ENCODE results near the gene ACP1.

ACP1 gene

DNA sequence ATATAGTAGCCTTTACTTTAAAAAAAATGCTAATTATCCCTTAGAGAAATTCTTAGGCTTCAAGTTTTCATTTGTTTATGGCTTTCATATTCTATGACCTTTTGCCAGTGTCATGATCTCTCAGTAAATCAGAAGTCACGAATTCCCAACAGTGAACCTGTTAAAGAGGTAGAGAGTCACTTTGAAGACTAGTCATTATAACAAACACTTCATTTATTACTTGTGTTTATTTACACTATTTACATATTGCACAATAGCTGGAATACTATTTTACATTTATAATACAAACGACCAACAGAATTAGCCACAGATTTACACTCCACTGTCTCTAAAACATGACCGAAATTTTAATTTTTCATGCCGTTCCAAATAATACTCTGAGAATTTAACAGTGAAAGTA is 14.6 kb downstream of the ACP1 start:
- no peaks in the 10 kb centered on the region for H3K27me3 ChIP-seq (ENCODE audit: control insufficient read depth, insufficient read depth, low read length)
- H3K9me3 ChIP-seq (ENCODE audit: control insufficient read depth, insufficient read depth, low read length), result no peaks in the 10 kb centered on the region
- peaks cover 16% of the 10 kb centered on the region for H3K36me3 ChIP-seq (ENCODE audit: control insufficient read depth, insufficient read depth, low read length)
- DNase-seq (ENCODE audit: low read depth, low spot score), result no peak
- H3K4me1 ChIP-seq (ENCODE audit: control insufficient read depth, insufficient read depth, low read length), result peaks cover 3% of the 10 kb centered on the region; the same call in 1 of the 2 replicates
- no peak overlapping the region for H3K4me3 ChIP-seq (ENCODE audit: low read length)
- WGBS (ENCODE audit: insufficient coverage, insufficient read length), result 100% methylated on average over 2 of the region's 4 CpGs
- H3K27ac ChIP-seq (ENCODE audit: low read length), result no peak overlapping the region

DNA sequence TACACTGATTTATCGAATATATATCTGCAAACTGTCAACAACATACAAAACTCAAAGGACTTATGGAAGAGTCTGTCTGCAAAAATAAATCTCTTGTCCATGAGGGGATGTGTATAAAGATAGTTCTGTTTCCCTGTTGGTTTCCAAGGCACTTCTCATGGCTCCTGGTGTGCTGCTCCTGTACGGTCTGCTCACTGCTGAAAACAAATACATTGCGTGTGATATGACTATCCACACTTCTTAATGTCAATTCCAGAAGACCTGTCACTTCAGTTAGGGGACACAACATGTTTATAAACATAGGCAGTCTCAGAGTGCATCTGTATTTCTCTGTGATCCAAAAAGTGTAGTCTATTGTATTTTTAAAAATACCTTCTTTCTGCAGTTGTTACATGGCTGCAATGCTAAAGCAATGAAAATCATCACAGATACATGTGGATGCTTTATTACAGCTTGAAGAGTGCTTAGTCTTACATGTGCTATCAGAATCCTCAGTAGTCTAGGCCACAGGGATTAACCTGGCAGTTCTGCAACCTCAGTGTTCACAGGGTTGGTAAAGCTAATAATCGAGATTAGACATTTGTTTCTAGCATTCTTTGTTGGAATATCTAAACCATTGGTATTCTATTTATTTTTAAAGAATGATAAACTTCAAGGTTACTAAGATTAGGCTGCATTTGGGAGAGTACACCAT is 15.4 kb downstream of the ACP1 start:
- Histone ChIP-seq H3K4me3 (ENCODE audit: low read length) (no peak overlapping the region), H3K36me3 (ENCODE audit: control insufficient read depth, insufficient read depth, low read length) (peaks cover 16% of the 10 kb centered on the region), H3K4me1 (ENCODE audit: control insufficient read depth, insufficient read depth, low read length) (peaks cover 6% of the 10 kb centered on the region), H3K27me3 (ENCODE audit: control insufficient read depth, insufficient read depth, low read length) (no peaks in the 10 kb centered on the region), H3K9me3 (ENCODE audit: control insufficient read depth, insufficient read depth, low read length) (no peaks in the 10 kb centered on the region), H3K27ac (ENCODE audit: low read length) (no peak overlapping the region)
- no CpG with 5 or more reads among the region's 4 CpGs for WGBS (ENCODE audit: insufficient coverage, insufficient read length)
- no peak for DNase-seq (ENCODE audit: low read depth, low spot score)

DNA sequence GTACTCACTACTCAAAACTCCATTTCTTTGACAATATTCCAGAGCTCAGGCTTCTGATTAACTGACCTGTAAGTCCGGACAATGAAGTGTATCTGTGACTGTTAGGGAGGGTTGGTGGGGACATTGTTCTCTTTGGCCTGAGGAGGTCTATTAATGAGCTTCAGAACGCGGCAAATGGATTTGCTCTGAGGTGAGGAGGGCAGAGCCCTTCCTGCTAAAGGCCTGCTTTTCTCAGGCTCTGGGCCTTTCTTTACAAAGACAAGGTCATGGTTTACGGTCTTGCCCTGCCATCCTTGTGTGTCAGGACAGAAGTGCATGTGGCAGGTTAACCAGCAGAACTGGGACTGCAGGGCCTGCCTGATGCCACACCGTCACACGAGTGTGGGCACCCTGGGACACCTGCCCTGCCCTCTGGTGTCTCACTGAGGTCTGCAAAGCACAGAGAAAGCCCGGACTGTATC is 15.9 kb downstream of the ACP1 start:
- Histone ChIP-seq H3K4me3 (ENCODE audit: low read length) (no peak overlapping the region), H3K9me3 (ENCODE audit: control insufficient read depth, insufficient read depth, low read length) (no peaks in the 10 kb centered on the region), H3K4me1 (ENCODE audit: control insufficient read depth, insufficient read depth, low read length) (peaks cover 7% of the 10 kb centered on the region), H3K27ac (ENCODE audit: low read length) (no peak overlapping the region), H3K27me3 (ENCODE audit: control insufficient read depth, insufficient read depth, low read length) (no peaks in the 10 kb centered on the region; the same call in 1 of the 2 replicates), H3K36me3 (ENCODE audit: control insufficient read depth, insufficient read depth, low read length) (peaks cover 16% of the 10 kb centered on the region)
- no peak for DNase-seq (ENCODE audit: low read depth, low spot score)
- WGBS (ENCODE audit: insufficient coverage, insufficient read length), result no CpG with 5 or more reads among the region's 7 CpGs

DNA sequence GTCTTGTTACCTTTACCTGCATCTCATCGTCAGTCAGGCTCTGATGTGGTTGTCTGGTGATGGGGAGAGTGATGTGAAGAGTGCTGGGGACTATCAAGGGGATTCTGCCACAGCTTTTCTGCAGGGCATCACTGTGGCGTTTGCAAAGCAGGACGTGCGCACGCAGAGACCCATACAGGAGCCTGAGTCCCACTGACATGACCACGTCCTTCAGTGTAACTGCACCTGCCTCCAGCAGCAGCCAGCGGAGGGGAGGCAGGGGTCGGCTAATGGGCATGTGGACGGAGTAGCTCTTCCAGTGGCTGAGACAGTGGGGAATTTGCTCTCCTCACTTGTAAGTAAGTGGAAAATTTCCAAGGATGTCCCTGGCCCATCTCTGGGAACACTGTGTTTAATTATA is 16.6 kb downstream of the ACP1 start:
- Histone ChIP-seq H3K27me3 (ENCODE audit: control insufficient read depth, insufficient read depth, low read length) (no peaks in the 10 kb centered on the region; the same call in 1 of the 2 replicates), H3K36me3 (ENCODE audit: control insufficient read depth, insufficient read depth, low read length) (peaks cover 16% of the 10 kb centered on the region), H3K4me1 (ENCODE audit: control insufficient read depth, insufficient read depth, low read length) (peaks cover 7% of the 10 kb centered on the region), H3K4me3 (ENCODE audit: low read length) (no peak overlapping the region), H3K9me3 (ENCODE audit: control insufficient read depth, insufficient read depth, low read length) (no peaks in the 10 kb centered on the region), H3K27ac (ENCODE audit: low read length) (no peak overlapping the region)
- WGBS (ENCODE audit: insufficient coverage, insufficient read length), result no CpG with 5 or more reads among the region's 9 CpGs
- DNase-seq (ENCODE audit: low read depth, low spot score), result no peak

DNA sequence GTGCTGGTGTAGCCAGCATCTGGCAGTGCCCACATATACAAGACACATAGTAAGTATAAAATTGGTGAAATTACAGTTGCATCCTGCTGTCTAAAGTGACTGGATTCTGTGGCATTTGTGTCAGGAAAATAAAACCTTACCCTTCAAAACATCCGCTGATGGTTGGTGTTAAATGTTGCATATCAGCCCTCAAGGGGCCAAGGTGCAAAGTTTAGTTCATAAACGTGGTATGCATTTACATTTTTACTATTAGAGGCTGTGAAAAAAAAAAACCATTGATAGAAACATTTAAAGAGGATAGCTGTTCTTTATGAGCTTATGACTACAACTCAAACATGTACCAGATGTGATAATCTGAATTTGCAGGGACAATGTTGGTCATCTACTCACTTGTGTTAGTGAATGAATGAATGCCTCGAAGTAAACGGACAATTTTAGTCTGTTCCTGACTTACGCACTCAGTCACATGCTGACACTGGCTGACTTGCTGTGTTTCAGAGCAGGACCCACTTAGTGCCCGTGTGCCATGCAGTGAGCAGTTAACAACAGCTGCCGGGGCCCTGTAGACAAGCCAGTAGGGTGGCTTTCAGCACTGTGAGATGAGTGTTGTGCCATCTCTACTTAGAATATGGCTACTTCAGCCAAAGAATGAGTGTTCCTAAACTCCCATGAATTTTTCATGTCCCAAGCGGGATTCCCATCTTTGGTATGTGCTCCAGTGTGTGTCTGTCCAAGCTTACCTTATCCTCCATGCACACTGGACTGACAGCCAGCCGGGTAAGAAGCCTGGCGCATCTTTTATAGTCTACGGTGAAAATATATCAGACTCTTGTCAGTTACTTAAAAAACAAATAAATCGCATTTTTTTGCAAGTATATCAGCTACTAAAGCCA is 17.9 kb downstream of the ACP1 start:
- H3K36me3 ChIP-seq (ENCODE audit: control insufficient read depth, insufficient read depth, low read length), result peaks cover 13% of the 10 kb centered on the region

DNA sequence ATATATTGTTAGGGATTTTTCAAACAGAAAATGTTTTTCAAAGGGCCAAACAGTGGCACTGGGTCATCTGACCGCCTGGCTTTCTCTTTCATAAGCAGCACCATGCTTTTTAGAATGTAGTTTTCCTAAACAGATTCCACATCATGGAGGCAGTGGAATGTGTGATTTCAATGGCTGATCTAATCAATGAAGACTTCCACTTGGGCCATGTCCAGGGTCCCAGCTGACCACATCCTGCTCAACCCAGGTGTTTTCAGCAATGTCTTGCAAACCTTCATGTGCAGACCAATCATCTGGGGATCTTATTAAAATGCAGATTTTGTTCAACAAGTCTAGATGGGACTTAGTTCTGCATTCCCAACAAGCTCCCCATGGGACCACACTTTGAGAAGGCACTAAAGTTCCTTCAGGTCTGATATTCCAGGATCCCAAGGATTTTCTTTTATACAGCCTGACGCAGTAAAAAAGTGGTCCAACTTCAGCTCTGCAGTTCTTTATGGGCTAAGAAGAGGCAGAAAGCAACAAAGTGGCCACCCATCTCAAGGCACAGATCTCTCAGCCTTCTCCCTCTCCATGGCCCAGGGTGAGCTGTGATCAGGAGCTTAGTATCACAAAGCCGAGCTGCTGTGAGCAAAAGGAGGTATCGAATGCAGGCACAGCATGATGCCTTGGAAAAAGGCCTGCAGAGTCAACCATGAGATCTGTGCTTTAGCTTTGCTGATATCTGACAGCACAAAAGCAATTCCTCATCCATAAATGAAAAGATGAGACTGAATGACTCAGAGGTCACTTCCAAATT is 19.4 kb downstream of the ACP1 start:
- Histone ChIP-seq H3K4me3 (ENCODE audit: low read length) (no peak overlapping the region), H3K27me3 (ENCODE audit: control insufficient read depth, insufficient read depth, low read length) (peaks cover 3% of the 10 kb centered on the region), H3K9me3 (ENCODE audit: control insufficient read depth, insufficient read depth, low read length) (no peaks in the 10 kb centered on the region), H3K36me3 (ENCODE audit: control insufficient read depth, insufficient read depth, low read length) (peaks cover 9% of the 10 kb centered on the region; the same call in 1 of the 2 replicates), H3K4me1 (ENCODE audit: control insufficient read depth, insufficient read depth, low read length) (peaks cover 10% of the 10 kb centered on the region), H3K27ac (ENCODE audit: low read length) (no peak overlapping the region)
- WGBS (ENCODE audit: insufficient coverage, insufficient read length), result no CpG with 5 or more reads among the region's 4 CpGs
- no peak for DNase-seq (ENCODE audit: low read depth, low spot score)

More for the DNA sequence above, 17.9 kb downstream of the ACP1 start:
- H3K4me3 ChIP-seq (ENCODE audit: low read length), result no peak overlapping the region
- H3K4me1 ChIP-seq (ENCODE audit: control insufficient read depth, insufficient read depth, low read length), result peaks cover 10% of the 10 kb centered on the region
- DNase-seq (ENCODE audit: low read depth, low spot score), result no peak
- H3K27me3 ChIP-seq (ENCODE audit: control insufficient read depth, insufficient read depth, low read length), result peaks cover 3% of the 10 kb centered on the region
- H3K9me3 ChIP-seq (ENCODE audit: control insufficient read depth, insufficient read depth, low read length), result no peaks in the 10 kb centered on the region
- no CpG with 5 or more reads among the region's 12 CpGs for WGBS (ENCODE audit: insufficient coverage, insufficient read length)
- H3K27ac ChIP-seq (ENCODE audit: low read length), result no peak overlapping the region

DNA sequence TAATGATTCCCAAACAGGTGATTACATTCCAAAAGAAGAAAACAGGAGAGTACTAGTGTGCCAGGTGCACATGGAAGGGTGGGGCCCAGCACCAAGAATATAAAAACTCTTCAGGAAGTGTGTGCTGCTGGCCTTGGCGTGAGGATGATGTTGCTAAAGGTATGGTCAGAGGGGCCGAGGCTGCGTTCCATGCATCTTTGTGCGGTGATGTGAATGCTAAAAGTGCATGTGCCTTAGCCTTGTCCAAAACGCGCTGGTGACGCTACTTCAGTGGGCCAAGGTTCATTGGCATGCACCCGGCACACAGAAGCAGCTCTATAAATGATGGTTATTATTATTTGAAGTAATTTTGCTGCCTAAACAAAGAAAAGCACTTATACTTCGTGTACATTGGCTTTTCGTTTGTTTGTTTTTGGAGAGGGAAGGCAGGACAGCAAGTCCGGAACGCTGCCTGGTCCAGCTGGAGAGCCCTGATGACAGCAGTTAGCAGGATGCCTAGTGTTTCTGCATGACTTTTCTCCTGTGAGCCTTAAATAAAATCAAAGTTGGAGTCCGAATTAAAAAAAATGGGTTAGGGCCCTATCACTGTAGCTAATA is 20.2 kb downstream of the ACP1 start:
- WGBS (ENCODE audit: insufficient coverage, insufficient read length), result no CpG with 5 or more reads among the region's 13 CpGs
- Histone ChIP-seq H3K4me1 (ENCODE audit: control insufficient read depth, insufficient read depth, low read length) (peaks cover 10% of the 10 kb centered on the region), H3K27me3 (ENCODE audit: control insufficient read depth, insufficient read depth, low read length) (peaks cover 10% of the 10 kb centered on the region), H3K4me3 (ENCODE audit: low read length) (no peak overlapping the region), H3K36me3 (ENCODE audit: control insufficient read depth, insufficient read depth, low read length) (peaks cover 9% of the 10 kb centered on the region; the same call in 1 of the 2 replicates), H3K9me3 (ENCODE audit: control insufficient read depth, insufficient read depth, low read length) (no peaks in the 10 kb centered on the region), H3K27ac (ENCODE audit: low read length) (no peak overlapping the region)
- no peak for DNase-seq (ENCODE audit: low read depth, low spot score)

DNA sequence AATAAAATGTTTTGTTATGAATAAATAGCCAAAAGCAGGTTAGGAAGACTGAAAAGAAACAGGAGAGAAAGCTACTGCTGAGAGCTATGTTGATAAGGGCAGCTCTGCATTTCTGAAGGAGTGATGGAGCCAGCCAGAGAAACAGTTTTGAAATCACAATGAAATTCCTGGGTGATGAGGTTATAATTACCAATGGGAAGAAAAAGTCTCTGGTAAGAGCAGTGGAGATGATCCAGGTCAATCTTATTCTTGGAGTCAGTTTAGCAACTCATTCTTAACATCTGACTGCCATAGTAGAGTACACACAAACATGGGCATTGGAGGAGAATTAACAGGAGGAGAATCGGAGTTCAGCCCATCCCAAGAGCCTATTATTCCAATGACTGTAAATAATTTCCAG is 20.8 kb downstream of the ACP1 start:
- H3K4me3 ChIP-seq (ENCODE audit: low read length), result no peak overlapping the region
- no CpG with 5 or more reads among the region's 1 CpG for WGBS (ENCODE audit: insufficient coverage, insufficient read length)
- H3K36me3 ChIP-seq (ENCODE audit: control insufficient read depth, insufficient read depth, low read length), result peaks cover 9% of the 10 kb centered on the region; the same call in 1 of the 2 replicates
- no peak overlapping the region for H3K27ac ChIP-seq (ENCODE audit: low read length)
- no peak for DNase-seq (ENCODE audit: low read depth, low spot score)
- H3K27me3 ChIP-seq (ENCODE audit: control insufficient read depth, insufficient read depth, low read length), result peaks cover 10% of the 10 kb centered on the region
- no peaks in the 10 kb centered on the region for H3K9me3 ChIP-seq (ENCODE audit: control insufficient read depth, insufficient read depth, low read length)
- peaks cover 10% of the 10 kb centered on the region for H3K4me1 ChIP-seq (ENCODE audit: control insufficient read depth, insufficient read depth, low read length)

DNA sequence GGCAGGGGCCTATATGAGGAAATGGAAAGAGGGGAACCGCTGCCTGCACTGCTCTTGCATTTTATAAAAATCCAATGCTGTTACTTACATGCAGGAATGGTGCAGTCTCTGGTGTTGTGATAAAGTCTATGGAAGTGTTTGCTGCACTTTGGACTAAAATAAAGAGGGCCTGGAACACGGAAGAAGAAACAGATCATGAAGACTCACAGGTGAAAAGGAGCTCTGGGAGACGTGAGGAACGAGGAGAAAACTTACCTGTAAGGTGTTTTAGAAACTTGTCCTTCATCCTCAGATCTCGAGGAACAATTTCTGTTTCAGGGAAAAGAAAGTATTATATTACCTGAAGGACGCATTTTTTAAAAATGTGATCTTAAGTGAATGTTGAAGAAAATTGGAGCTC is 21.3 kb downstream of the ACP1 start:
- Histone ChIP-seq H3K36me3 (ENCODE audit: control insufficient read depth, insufficient read depth, low read length) (peaks cover 7% of the 10 kb centered on the region; the same call in 1 of the 2 replicates), H3K4me1 (ENCODE audit: control insufficient read depth, insufficient read depth, low read length) (peaks cover 10% of the 10 kb centered on the region), H3K4me3 (ENCODE audit: low read length) (no peak overlapping the region), H3K27me3 (ENCODE audit: control insufficient read depth, insufficient read depth, low read length) (peaks cover 10% of the 10 kb centered on the region), H3K9me3 (ENCODE audit: control insufficient read depth, insufficient read depth, low read length) (no peaks in the 10 kb centered on the region), H3K27ac (ENCODE audit: low read length) (no peak overlapping the region)
- no CpG with 5 or more reads among the region's 6 CpGs for WGBS (ENCODE audit: insufficient coverage, insufficient read length)
- no peak for DNase-seq (ENCODE audit: low read depth, low spot score)

Measured in iPS DF 6.9 (cell line).